ENCODE measurements around the gene FARP2. TPM values are rescaled to one million over a fixed set of nuclear protein-coding genes. Genes with fewer than 3 reads are reported as not detected.

FARP2 gene
- polyA plus RNA-seq, 1 of the 3 experiments (the other 2 are of a cell fraction): 11.5 TPM

DNA sequence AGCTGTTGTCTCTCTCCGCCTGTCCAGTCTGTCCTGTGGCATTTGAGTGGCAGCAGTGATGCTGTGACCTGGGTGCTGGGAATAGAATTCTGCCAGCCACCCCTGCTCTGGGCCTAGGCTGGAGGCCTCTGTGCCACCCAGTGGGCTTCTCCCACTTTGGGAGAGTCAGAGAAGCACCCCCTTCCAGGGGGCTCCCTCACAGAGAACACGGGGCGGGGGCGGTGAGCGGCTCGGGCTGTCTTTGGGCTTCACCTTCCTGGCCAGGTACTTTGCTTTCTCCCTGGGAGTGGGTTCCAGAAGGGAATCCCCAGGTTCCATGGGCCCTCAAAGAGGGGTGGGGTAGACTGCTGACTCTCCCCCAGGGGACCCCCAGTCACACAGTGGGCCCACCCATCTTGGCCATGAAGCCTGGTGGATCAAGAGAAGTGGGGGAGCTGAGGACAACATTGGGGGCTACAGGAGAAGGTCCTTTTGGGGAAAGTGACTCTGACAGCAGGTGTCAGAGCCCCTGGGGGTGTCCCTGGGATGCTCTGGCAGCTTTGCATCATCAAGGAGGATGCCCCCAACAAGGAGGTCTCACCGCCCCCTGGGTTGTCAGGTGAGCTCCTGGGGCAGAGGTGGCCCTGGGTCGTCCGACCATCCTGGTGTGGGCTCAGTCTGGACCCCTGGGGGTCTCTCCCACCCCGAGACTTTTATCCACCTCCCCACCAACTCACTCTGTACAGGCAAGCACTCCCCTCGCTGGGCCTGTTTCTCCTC is 183.7 kb downstream of the FARP2 start:
- no peak for DNase-seq
- Histone ChIP-seq H3K36me3 (replicated peaks in 1 of 2; ENCODE audit: control insufficient read depth in 1 of 2, insufficient read depth in 2 of 2, low read length in 1 of 2) (no peaks in the 10 kb centered on the region), H3K9me2 (no peaks in the 10 kb centered on the region), H3F3A (replicated peaks; ENCODE audit: insufficient read depth) (peaks cover 3% of the 10 kb centered on the region), H3K79me2 (ENCODE audit: insufficient read depth) (no peaks in the 10 kb centered on the region), H3K9ac (no peak overlapping the region), H3K27me3 (ENCODE audit: insufficient read depth) (peaks cover 18% of the 10 kb centered on the region; the same call in 1 of the 2 replicates), H2AFZ (ENCODE audit: low read depth) (no peak overlapping the region), H3K27ac (ENCODE audit: low read depth in 2 of 2, low read length in 1 of 2) (no peak overlapping the region), H3K4me3 (ENCODE audit: low read depth in 2 of 2, low read length in 1 of 2) (no peak overlapping the region), H3K4me1 (ENCODE audit: control insufficient read depth in 1 of 2, insufficient read depth in 2 of 2, low read depth in 1 of 2, low read length in 1 of 2) (peaks cover 0 to 8% of the 10 kb centered on the region in 2 experiments; a peak in 1 of 4 replicates), H3K9me3 (no peaks in the 10 kb centered on the region), H4K20me1 (ENCODE audit: insufficient read depth) (no peaks in the 10 kb centered on the region), H3K4me2 (no peak overlapping the region)
- TF ChIP-seq, protein P1, sequence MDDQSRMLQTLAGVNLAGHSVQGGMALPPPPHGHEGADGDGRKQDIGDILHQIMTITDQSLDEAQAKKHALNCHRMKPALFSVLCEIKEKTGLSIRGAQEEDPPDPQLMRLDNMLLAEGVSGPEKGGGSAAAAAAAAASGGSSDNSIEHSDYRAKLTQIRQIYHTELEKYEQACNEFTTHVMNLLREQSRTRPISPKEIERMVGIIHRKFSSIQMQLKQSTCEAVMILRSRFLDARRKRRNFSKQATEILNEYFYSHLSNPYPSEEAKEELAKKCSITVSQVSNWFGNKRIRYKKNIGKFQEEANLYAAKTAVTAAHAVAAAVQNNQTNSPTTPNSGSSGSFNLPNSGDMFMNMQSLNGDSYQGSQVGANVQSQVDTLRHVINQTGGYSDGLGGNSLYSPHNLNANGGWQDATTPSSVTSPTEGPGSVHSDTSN (IDR thresholded peaks at IDR 0.05): no peak
- TF ChIP-seq POLR2AphosphoS5 (IDR thresholded peaks at IDR 0.05; ENCODE audit: low read depth, low read length) (no peak), ELF1 (IDR thresholded peaks at IDR 0.05) (no peak), TEAD4 (IDR thresholded peaks at IDR 0.05; ENCODE audit: borderline replicate concordance, insufficient read depth) (no peak), RXRA (IDR thresholded peaks at IDR 0.05; ENCODE audit: borderline replicate concordance, low read depth) (no peak), GATA2 (CRISPR knock-in tag; IDR thresholded peaks at IDR 0.05) (no peak), JUND (IDR thresholded peaks at IDR 0.05) (no peak), GABPA (IDR thresholded peaks at IDR 0.05; ENCODE audit: low read depth) (no peak), EP300 (IDR thresholded peaks at IDR 0.05; ENCODE audit: borderline replicate concordance in 1 of 2, low read depth in 1 of 2, low read length in 1 of 2) (no peak)
- TF ChIP-seq, protein P2, sequence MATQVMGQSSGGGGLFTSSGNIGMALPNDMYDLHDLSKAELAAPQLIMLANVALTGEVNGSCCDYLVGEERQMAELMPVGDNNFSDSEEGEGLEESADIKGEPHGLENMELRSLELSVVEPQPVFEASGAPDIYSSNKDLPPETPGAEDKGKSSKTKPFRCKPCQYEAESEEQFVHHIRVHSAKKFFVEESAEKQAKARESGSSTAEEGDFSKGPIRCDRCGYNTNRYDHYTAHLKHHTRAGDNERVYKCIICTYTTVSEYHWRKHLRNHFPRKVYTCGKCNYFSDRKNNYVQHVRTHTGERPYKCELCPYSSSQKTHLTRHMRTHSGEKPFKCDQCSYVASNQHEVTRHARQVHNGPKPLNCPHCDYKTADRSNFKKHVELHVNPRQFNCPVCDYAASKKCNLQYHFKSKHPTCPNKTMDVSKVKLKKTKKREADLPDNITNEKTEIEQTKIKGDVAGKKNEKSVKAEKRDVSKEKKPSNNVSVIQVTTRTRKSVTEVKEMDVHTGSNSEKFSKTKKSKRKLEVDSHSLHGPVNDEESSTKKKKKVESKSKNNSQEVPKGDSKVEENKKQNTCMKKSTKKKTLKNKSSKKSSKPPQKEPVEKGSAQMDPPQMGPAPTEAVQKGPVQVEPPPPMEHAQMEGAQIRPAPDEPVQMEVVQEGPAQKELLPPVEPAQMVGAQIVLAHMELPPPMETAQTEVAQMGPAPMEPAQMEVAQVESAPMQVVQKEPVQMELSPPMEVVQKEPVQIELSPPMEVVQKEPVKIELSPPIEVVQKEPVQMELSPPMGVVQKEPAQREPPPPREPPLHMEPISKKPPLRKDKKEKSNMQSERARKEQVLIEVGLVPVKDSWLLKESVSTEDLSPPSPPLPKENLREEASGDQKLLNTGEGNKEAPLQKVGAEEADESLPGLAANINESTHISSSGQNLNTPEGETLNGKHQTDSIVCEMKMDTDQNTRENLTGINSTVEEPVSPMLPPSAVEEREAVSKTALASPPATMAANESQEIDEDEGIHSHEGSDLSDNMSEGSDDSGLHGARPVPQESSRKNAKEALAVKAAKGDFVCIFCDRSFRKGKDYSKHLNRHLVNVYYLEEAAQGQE (IDR thresholded peaks at IDR 0.05; ENCODE audit: low read depth, low read length): no peak
- TF ChIP-seq, protein P3, sequence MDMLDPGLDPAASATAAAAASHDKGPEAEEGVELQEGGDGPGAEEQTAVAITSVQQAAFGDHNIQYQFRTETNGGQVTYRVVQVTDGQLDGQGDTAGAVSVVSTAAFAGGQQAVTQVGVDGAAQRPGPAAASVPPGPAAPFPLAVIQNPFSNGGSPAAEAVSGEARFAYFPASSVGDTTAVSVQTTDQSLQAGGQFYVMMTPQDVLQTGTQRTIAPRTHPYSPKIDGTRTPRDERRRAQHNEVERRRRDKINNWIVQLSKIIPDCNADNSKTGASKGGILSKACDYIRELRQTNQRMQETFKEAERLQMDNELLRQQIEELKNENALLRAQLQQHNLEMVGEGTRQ (IDR thresholded peaks at IDR 0.05; ENCODE audit: borderline replicate concordance, low read depth, low read length): no peak
- ChIA-PET POLR2A (no interaction called here), CTCF (interaction anchor here (1.0 kb wide), 1 partner anchor 119 kb away, joined by 4 read pairs; no protein-coding TSS in a partner anchor)
- 90% methylated on average over 7 of the region's 11 CpGs for WGBS (ENCODE audit: low lambda C conversion rate)
